K562 (cell line): ENCODE results near the gene TCEAL8. TPM values are rescaled to one million over a fixed set of nuclear protein-coding genes. Genes with fewer than 3 reads are reported as not detected.

Source experiments
- BACH1 ChIP-seq: fragments of 200-800 bp; sonication (Bioruptor generic); IDR thresholded peaks from 2 replicates; pipeline ENCODE4 v1.6.1; 2016; ENCODE audit warnings: missing genetic modification characterization, missing compliant biosample characterization
- BRD9 ChIP-seq: fragments of 450-650 bp; IDR thresholded peaks from 2 replicates; pipeline ENCODE4 v1.6.1; 2018; ENCODE audit warnings: low read depth; ENCODE audit not compliant: partially characterized antibody
- CREB3L1 ChIP-seq: fragments of 450-650 bp; IDR thresholded peaks from 2 replicates; pipeline ENCODE4 v1.6.1; 2014; ENCODE audit warnings: low read depth, mild to moderate bottlenecking, moderate library complexity, borderline replicate concordance
- CTBP1 ChIP-seq: fragments of 450-650 bp; IDR thresholded peaks from 2 replicates; pipeline ENCODE4 v1.6.1; 2016; ENCODE audit warnings: borderline replicate concordance
- DDX20 ChIP-seq: fragments of 450-650 bp; IDR thresholded peaks from 2 replicates; pipeline ENCODE4 v1.6.1; 2016; ENCODE audit warnings: missing genetic modification characterization, low read depth, mild to moderate bottlenecking, missing compliant biosample characterization, moderate library complexity
- E2F5 ChIP-seq: sonication (generic); formaldehyde crosslinking; IDR thresholded peaks from 2 replicates; pipeline ENCODE4 v1.8.0; 2022; ENCODE audit warnings: mild to moderate bottlenecking, missing genetic modification reagents
- HDAC2 ChIP-seq: fragments of 450-650 bp; IDR thresholded peaks from 2 replicates; pipeline ENCODE4 v1.6.1; 2016; ENCODE audit warnings: mild to moderate bottlenecking
- HEY1 ChIP-seq: fragments of 250-450 bp; sonication (Bioruptor Pico); IDR thresholded peaks from 2 replicates; pipeline ENCODE4 v1.5.0; 2020; ENCODE audit warnings: mild to moderate bottlenecking, moderate library complexity, borderline replicate concordance
- NCOR1 ChIP-seq: fragments of 450-650 bp; IDR thresholded peaks from 2 replicates; pipeline ENCODE4 v1.6.1; 2016; ENCODE audit warnings: mild to moderate bottlenecking, moderate library complexity
- NFE2 ChIP-seq: IDR thresholded peaks from 2 replicates; pipeline ENCODE4 v1.6.1; 2014; ENCODE audit warnings: antibody characterized with exemption, low read depth
- PHF21A ChIP-seq: fragments of 450-650 bp; IDR thresholded peaks from 2 replicates; pipeline ENCODE4 v1.6.1; 2017; ENCODE audit warnings: low read depth, borderline replicate concordance
- RCOR1 ChIP-seq, 2 experiments: IDR thresholded peaks; 2 replicates each; pipeline ENCODE4 v1.6.1; 2012; ENCODE audit warnings: low read depth in 2 of 2, low read length in 2 of 2, borderline replicate concordance in 1 of 2, improper control_type of control experiment in 1 of 2
- SMARCA4 ChIP-seq: fragments of 450-650 bp; IDR thresholded peaks from 2 replicates; pipeline ENCODE4 v1.6.1; 2016
- STAT5A ChIP-seq: IDR thresholded peaks from 2 replicates; pipeline ENCODE4 v1.6.1; 2012; ENCODE audit warnings: low read length, inconsistent platforms, borderline replicate concordance
- STAT6 ChIP-seq: sonication (generic); formaldehyde crosslinking; IDR thresholded peaks from 2 replicates; pipeline ENCODE4 v1.8.1; 2023; ENCODE audit warnings: mild to moderate bottlenecking, missing genetic modification reagents
- TEAD4 ChIP-seq, 2 experiments: sonication (generic) in 1 of 2; formaldehyde crosslinking in 1 of 2; IDR thresholded peaks; 2 replicates each; pipeline versions ENCODE4 v1.6.1 to v1.8.0; 2012 to 2022; ENCODE audit warnings: borderline replicate concordance in 1 of 2, inconsistent platforms in 1 of 2, low read length in 1 of 2, mild to moderate bottlenecking in 1 of 2, missing genetic modification reagents in 1 of 2
- TOE1 ChIP-seq, 2 experiments: fragments of 450-650 bp in 1 of 2; sonication (generic) in 1 of 2; formaldehyde crosslinking in 1 of 2; IDR thresholded peaks; 2 replicates each; pipeline versions ENCODE4 v1.7.1 to v1.8.0; 2016 to 2022; ENCODE audit warnings: borderline replicate concordance in 2 of 2, mild to moderate bottlenecking in 2 of 2, antibody characterized with exemption in 1 of 2, inconsistent platforms in 1 of 2, low read depth in 1 of 2, missing genetic modification reagents in 1 of 2, moderate library complexity in 1 of 2
- YBX1 ChIP-seq: fragments of 450-650 bp; IDR thresholded peaks from 2 replicates; pipeline ENCODE4 v1.7.1; 2016; ENCODE audit warnings: mild to moderate bottlenecking
- polyA plus RNA-seq, 8 experiments: library from polyadenylated mRNA; depleted of rRNA in 4 of 8; stranded (reverse) in 5 of 8; unstranded in 3 of 8; fragments of >200 nt; fragmentation: Nextera tagmentation in 2 of 8; fragmentation: Illumina TruSeq in 1 of 8; extraction: Ambion mirVana in 2 of 8; extraction: Trizol in 1 of 8; gene quantifications; 2 replicates each; pipeline versions ENCODE4 v1.2.1 to v1.2.3, GENCODE V29; 2011 to 2014; ENCODE audit warnings: inconsistent platforms in 1 of 8, missing spikeins in 1 of 8
- total RNA-seq, 7 experiments: library from RNA; depleted of rRNA in 6 of 7; stranded (reverse); fragments of >200 nt in 6 of 7; fragmentation: Illumina TruSeq in 2 of 7; extraction: Trizol in 2 of 7; gene quantifications; 2 replicates each; pipeline versions ENCODE4 v1.2.1 to v1.2.3, GENCODE V29; 2011 to 2021; ENCODE audit warnings: low replicate concordance in 1 of 7
- TF ChIP-seq, protein P1 (sequence below): sonication (generic); formaldehyde crosslinking; IDR thresholded peaks from 2 replicates; pipeline ENCODE4 v1.8.1; 2022; ENCODE audit warnings: missing genetic modification reagents
- TF ChIP-seq, protein P2 (sequence below): fragments of 450-650 bp; formaldehyde crosslinking; IDR thresholded peaks from 2 replicates; pipeline ENCODE4 v1.4.0; 2020; ENCODE audit warnings: mild to moderate bottlenecking, moderate library complexity

Gene TCEAL8
- total and polyA plus RNA-seq, 9 of the 15 experiments (the other 6 are each of a cell fraction or from before 2014, with no cell fraction given), result 49.0 to 178 (median 101) TPM

DNA sequence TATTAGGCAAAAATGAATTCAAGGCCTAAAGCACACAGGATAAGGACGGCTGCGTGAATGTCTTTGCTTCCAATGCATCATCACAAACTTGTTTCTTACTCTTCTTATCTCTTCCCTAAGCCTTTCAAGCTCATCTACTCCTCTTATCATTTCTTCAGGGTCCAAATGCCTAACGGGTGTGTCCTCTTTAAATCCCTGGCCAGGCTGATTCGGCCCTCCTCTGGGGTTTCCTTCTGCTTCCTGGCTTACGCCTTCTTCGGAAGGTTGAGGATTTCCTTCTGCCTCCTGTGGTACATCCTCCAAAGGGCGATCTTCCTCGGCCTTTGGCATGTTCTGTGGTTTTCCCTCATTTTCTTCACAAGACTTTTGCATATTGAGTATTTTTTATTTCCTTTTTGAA is 1.3 kb downstream of the TCEAL8 start (continued):
- TF ChIP-seq CREB3L1 (no peak), NFE2 (no peak), BRD9 (no peak), TOE1 (IDR thresholded peaks at IDR 0.05; ENCODE audit: borderline replicate concordance) (peak; percentile 14; the same call in 1 of the 2 replicates), TOE1 (CRISPR knock-in tag; IDR thresholded peaks at IDR 0.05; ENCODE audit: borderline replicate concordance, low read depth) (no peak), CTBP1 (peak; percentile 64), STAT5A (no peak), PHF21A (peak; percentile 34; the same call in 1 of the 2 replicates), STAT6 (CRISPR knock-in tag) (no peak), DDX20 (tag) (no peak), NCOR1 (peak; percentile 57), E2F5 (CRISPR knock-in tag) (no peak), BACH1 (no peak), SMARCA4 (0 out of 2 replicates have a peak, but pooled peaks have one; percentile 16), HDAC2 (peak; percentile 63; the same call in 1 of the 2 replicates), RCOR1 (IDR thresholded peaks at IDR 0.05; ENCODE audit: borderline replicate concordance in 1 of 2, low read depth in 2 of 2, low read length in 2 of 2) (peak in 1 of 2 experiments; percentile 90; a peak in 1 of 4 replicates), HEY1 (CRISPR knock-in tag) (no peak), YBX1 (no peak), TEAD4 (IDR thresholded peaks at IDR 0.05; ENCODE audit: low read length) (peak; percentile 52; the same call in 1 of the 2 replicates), TEAD4 (CRISPR knock-in tag; IDR thresholded peaks at IDR 0.05; ENCODE audit: borderline replicate concordance) (no peak)
- TF ChIP-seq, protein P1, sequence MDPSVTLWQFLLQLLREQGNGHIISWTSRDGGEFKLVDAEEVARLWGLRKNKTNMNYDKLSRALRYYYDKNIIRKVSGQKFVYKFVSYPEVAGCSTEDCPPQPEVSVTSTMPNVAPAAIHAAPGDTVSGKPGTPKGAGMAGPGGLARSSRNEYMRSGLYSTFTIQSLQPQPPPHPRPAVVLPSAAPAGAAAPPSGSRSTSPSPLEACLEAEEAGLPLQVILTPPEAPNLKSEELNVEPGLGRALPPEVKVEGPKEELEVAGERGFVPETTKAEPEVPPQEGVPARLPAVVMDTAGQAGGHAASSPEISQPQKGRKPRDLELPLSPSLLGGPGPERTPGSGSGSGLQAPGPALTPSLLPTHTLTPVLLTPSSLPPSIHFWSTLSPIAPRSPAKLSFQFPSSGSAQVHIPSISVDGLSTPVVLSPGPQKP (CRISPR knock-in tag), result no peak
- TF ChIP-seq, protein P2, sequence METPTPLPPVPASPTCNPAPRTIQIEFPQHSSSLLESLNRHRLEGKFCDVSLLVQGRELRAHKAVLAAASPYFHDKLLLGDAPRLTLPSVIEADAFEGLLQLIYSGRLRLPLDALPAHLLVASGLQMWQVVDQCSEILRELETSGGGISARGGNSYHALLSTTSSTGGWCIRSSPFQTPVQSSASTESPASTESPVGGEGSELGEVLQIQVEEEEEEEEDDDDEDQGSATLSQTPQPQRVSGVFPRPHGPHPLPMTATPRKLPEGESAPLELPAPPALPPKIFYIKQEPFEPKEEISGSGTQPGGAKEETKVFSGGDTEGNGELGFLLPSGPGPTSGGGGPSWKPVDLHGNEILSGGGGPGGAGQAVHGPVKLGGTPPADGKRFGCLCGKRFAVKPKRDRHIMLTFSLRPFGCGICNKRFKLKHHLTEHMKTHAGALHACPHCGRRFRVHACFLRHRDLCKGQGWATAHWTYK, result no peak
